ENCODE results near the gene RAPGEF3. TPM values are rescaled to one million over a fixed set of nuclear protein-coding genes. Genes with fewer than 3 reads are reported as not detected.

Gene RAPGEF3
- total RNA-seq, 2 donors from 2014 or later = 0.19 to 0.25 TPM

- H3K36me3 Mint-ChIP-seq = peaks cover 20% of the 10 kb centered on the region
- ATAC-seq (no peak), DNase-seq (ENCODE audit: low spot score) (no peak)
- no peaks in the 10 kb centered on the region for H3K27me3 Mint-ChIP-seq
- H3K4me3 Mint-ChIP-seq = no peak overlapping the region
- H3K27ac Mint-ChIP-seq = no peak overlapping the region
- no peaks in the 10 kb centered on the region for H3K4me1 Mint-ChIP-seq (ENCODE audit: low read depth in 2 of 2)
- H3K9me3 Mint-ChIP-seq = no peaks in the 10 kb centered on the region
Measured at GRCh38 chr12:47689215-47689614, 69.5 kb downstream of the RAPGEF3 start.

GRCh38 chr12:47687636-47688035 is 71.0 kb downstream of the RAPGEF3 start:
- Mint-ChIP-seq H3K4me3 (no peak overlapping the region), H3K27ac (no peak overlapping the region), H3K9me3 (no peaks in the 10 kb centered on the region), H3K4me1 (ENCODE audit: low read depth in 2 of 2) (no peaks in the 10 kb centered on the region), H3K27me3 (no peaks in the 10 kb centered on the region), H3K36me3 (peaks cover 12% of the 10 kb centered on the region)
- DNase-seq (ENCODE audit: low spot score) (no peak), ATAC-seq (no peak)

- no peaks in the 10 kb centered on the region for H3K9me3 Mint-ChIP-seq
- ATAC-seq (no peak), DNase-seq (ENCODE audit: low spot score) (no peak)
- H3K4me1 Mint-ChIP-seq (ENCODE audit: low read depth in 2 of 2) = no peaks in the 10 kb centered on the region
- no peaks in the 10 kb centered on the region for H3K27me3 Mint-ChIP-seq
- no peak overlapping the region for H3K4me3 Mint-ChIP-seq
- H3K27ac Mint-ChIP-seq = no peak overlapping the region
- peaks cover 4% of the 10 kb centered on the region for H3K36me3 Mint-ChIP-seq
Measured at GRCh38 chr12:47686645-47687240, 71.9 kb downstream of the RAPGEF3 start.

Other genes starting within 250 kb of the RAPGEF3 start
- 10 to 100 TPM; 26.3 to 33.8 TPM for gene RPAP3, start 52.9 kb downstream of the RAPGEF3 start, total RNA-seq
- gene ENDOU, start 33.4 kb downstream of the RAPGEF3 start, total RNA-seq = not detected
- gene SLC48A1, start 14.4 kb upstream of the RAPGEF3 start, total RNA-seq = 1 to 10 TPM; 5.1 to 9.8 TPM
- 100 to 1,000 TPM; 127 to 176 TPM for gene HDAC7, start 61.0 kb upstream of the RAPGEF3 start, total RNA-seq
- 10 to 100 TPM; 12.0 to 23.0 TPM for gene VDR, start 146.1 kb upstream of the RAPGEF3 start, total RNA-seq
- 10 to 100 TPM; 75.6 to 84.2 TPM for gene TMEM106C, start 204.7 kb upstream of the RAPGEF3 start, total RNA-seq
- not detected for gene COL2A1, start 245.6 kb upstream of the RAPGEF3 start, total RNA-seq

All from natural killer cell treated with Interleukin-12 subunit alpha and Interleukin-12 subunit beta and Interleukin-15 and Interleukin-18, amount 100 ng/mL, for 72 hours (primary cell).